Lower leg skin (tissue), 3 donors: ENCODE data around the gene TMEM163.

Experiments
- POLR2A ChIP-seq, 2 donors: fragments of 450-650 bp; IDR thresholded peaks; one replicate each; pipeline ENCODE4 v1.6.1; 2016 to 2017; ENCODE audit warnings: antibody characterized with exemption in 2 of 2, mild to moderate bottlenecking in 1 of 2, moderate library complexity in 1 of 2
- TF ChIP-seq, protein P1 (sequence below), 3 donors: fragments of 450-650 bp; IDR thresholded peaks; one replicate each; pipeline ENCODE4 v1.5.1; 2016; ENCODE audit warnings: antibody characterized with exemption in 3 of 3, mild to moderate bottlenecking in 3 of 3, moderate library complexity in 2 of 3

DNA sequence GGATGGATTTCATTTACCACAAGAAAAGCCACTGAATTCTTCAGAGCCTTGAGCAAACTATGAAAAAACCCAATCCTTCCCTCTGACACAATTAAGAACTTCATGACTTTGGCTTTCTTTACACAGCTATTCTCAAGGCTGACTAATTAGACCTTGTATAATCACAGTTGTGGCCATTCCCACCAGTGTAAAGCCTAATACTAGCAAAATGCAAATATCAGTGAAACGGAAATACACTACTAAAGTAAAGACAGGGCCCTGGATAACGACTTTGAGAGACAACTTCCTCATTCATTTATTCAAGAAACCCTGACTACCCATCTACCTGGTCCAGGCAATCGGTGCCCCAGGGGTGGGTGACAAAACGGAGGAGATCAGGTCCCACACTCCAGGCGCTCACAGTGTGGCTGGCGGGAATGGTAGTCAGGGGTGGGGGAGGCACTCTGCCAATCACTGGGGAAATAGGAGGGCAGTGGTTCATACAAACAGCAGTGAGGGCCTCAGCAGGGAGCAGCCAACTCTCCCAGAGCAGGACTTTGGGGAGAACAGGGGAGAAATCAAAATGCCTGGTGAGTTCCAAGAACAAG lies 28.1 kb downstream of the TMEM163 start:
- no peak for TF ChIP-seq POLR2A (IDR thresholded peaks at IDR 0.05)
- TF ChIP-seq, protein P1, sequence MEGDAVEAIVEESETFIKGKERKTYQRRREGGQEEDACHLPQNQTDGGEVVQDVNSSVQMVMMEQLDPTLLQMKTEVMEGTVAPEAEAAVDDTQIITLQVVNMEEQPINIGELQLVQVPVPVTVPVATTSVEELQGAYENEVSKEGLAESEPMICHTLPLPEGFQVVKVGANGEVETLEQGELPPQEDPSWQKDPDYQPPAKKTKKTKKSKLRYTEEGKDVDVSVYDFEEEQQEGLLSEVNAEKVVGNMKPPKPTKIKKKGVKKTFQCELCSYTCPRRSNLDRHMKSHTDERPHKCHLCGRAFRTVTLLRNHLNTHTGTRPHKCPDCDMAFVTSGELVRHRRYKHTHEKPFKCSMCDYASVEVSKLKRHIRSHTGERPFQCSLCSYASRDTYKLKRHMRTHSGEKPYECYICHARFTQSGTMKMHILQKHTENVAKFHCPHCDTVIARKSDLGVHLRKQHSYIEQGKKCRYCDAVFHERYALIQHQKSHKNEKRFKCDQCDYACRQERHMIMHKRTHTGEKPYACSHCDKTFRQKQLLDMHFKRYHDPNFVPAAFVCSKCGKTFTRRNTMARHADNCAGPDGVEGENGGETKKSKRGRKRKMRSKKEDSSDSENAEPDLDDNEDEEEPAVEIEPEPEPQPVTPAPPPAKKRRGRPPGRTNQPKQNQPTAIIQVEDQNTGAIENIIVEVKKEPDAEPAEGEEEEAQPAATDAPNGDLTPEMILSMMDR (IDR thresholded peaks at IDR 0.05) = no peak
